ENCODE measurements around the gene SLC35B2.

Gene SLC35B2

DNA sequence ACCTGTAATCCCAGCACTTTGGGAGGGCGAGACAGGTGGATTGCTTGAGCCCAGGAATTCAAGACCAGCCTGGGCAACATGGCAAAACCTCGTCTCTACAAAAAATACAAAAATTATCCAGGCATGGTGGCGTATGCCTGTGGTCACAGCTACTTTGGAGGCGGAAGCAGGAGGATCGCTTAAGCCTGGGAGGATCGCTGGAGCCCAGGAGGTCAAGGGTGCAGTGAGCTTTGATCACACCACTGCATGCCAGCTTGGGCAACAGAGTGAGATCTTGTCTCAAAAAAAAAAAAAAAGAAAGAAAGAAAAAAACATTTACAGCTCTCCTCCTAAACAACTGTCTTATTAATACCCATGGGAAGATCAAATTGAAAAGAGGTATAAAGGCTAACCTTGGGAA lies 49.4 kb downstream of the SLC35B2 start:
- ChIA-PET CTCF (interaction anchor here (0.6 to 1.9 kb wide), 5 partner anchors 11 to 60 kb away, joined by 3 to 8 read pairs (median 5); no protein-coding TSS in a partner anchor), POLR2A (interaction anchor here (0.6 kb wide), 1 partner anchor 431 kb away, joined by 3 read pairs; no protein-coding TSS in a partner anchor)
- TF ChIP-seq ZNF555 (tag by site-specific recombination; conservative IDR thresholded peaks at IDR 0.05) (no peak), ZNF23 (tag by site-specific recombination; IDR thresholded peaks at IDR 0.05; ENCODE audit: borderline replicate concordance) (no peak), ZNF366 (tag by site-specific recombination; conservative IDR thresholded peaks at IDR 0.05) (no peak), ZNF37A (tag by site-specific recombination; IDR thresholded peaks at IDR 0.05) (no peak), ZNF354C (tag by site-specific recombination; IDR thresholded peaks at IDR 0.05; ENCODE audit: borderline replicate concordance, low read depth) (no peak), ZNF292 (tag by site-specific recombination; IDR thresholded peaks at IDR 0.05; ENCODE audit: borderline replicate concordance, low read depth) (no peak), ZNF248 (tag by site-specific recombination; IDR thresholded peaks at IDR 0.05) (no peak), ZNF311 (tag by site-specific recombination; IDR thresholded peaks at IDR 0.05; ENCODE audit: borderline replicate concordance) (no peak), SCRT1 (tag by site-specific recombination; IDR thresholded peaks at IDR 0.05; ENCODE audit: borderline replicate concordance) (no peak), SP7 (tag by site-specific recombination; IDR thresholded peaks at IDR 0.05) (no peak), ZNF561 (tag by site-specific recombination; IDR thresholded peaks at IDR 0.05; ENCODE audit: borderline replicate concordance) (no peak), SETDB1 (IDR thresholded peaks at IDR 0.05; ENCODE audit: insufficient read length, low read length) (no peak), ZBTB17 (tag by site-specific recombination; IDR thresholded peaks at IDR 0.05) (no peak)
- TF ChIP-seq, protein P1, sequence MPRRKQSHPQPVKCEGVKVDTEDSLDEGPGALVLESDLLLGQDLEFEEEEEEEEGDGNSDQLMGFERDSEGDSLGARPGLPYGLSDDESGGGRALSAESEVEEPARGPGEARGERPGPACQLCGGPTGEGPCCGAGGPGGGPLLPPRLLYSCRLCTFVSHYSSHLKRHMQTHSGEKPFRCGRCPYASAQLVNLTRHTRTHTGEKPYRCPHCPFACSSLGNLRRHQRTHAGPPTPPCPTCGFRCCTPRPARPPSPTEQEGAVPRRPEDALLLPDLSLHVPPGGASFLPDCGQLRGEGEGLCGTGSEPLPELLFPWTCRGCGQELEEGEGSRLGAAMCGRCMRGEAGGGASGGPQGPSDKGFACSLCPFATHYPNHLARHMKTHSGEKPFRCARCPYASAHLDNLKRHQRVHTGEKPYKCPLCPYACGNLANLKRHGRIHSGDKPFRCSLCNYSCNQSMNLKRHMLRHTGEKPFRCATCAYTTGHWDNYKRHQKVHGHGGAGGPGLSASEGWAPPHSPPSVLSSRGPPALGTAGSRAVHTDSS (tag by site-specific recombination; IDR thresholded peaks at IDR 0.05), result no peak
- TF ChIP-seq, protein P2, sequence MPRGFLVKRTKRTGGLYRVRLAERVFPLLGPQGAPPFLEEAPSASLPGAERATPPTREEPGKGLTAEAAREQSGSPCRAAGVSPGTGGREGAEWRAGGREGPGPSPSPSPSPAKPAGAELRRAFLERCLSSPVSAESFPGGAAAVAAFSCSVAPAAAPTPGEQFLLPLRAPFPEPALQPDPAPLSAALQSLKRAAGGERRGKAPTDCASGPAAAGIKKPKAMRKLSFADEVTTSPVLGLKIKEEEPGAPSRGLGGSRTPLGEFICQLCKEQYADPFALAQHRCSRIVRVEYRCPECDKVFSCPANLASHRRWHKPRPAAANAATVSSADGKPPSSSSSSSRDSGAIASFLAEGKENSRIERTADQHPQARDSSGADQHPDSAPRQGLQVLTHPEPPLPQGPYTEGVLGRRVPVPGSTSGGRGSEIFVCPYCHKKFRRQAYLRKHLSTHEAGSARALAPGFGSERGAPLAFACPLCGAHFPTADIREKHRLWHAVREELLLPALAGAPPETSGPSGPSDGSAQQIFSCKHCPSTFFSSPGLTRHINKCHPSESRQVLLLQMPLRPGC (tag by site-specific recombination; IDR thresholded peaks at IDR 0.05), result no peak
- TF ChIP-seq, protein P3, sequence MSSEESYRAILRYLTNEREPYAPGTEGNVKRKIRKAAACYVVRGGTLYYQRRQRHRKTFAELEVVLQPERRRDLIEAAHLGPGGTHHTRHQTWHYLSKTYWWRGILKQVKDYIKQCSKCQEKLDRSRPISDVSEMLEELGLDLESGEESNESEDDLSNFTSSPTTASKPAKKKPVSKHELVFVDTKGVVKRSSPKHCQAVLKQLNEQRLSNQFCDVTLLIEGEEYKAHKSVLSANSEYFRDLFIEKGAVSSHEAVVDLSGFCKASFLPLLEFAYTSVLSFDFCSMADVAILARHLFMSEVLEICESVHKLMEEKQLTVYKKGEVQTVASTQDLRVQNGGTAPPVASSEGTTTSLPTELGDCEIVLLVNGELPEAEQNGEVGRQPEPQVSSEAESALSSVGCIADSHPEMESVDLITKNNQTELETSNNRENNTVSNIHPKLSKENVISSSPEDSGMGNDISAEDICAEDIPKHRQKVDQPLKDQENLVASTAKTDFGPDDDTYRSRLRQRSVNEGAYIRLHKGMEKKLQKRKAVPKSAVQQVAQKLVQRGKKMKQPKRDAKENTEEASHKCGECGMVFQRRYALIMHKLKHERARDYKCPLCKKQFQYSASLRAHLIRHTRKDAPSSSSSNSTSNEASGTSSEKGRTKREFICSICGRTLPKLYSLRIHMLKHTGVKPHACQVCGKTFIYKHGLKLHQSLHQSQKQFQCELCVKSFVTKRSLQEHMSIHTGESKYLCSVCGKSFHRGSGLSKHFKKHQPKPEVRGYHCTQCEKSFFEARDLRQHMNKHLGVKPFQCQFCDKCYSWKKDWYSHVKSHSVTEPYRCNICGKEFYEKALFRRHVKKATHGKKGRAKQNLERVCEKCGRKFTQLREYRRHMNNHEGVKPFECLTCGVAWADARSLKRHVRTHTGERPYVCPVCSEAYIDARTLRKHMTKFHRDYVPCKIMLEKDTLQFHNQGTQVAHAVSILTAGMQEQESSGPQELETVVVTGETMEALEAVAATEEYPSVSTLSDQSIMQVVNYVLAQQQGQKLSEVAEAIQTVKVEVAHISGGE (tag by site-specific recombination; conservative IDR thresholded peaks at IDR 0.05; ENCODE audit: low read depth), result no peak
- TF ChIP-seq, protein P4, sequence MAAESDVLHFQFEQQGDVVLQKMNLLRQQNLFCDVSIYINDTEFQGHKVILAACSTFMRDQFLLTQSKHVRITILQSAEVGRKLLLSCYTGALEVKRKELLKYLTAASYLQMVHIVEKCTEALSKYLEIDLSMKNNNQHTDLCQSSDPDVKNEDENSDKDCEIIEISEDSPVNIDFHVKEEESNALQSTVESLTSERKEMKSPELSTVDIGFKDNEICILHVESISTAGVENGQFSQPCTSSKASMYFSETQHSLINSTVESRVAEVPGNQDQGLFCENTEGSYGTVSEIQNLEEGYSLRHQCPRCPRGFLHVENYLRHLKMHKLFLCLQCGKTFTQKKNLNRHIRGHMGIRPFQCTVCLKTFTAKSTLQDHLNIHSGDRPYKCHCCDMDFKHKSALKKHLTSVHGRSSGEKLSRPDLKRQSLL (tag by site-specific recombination; IDR thresholded peaks at IDR 0.05), result no peak

More for the DNA sequence above, 49.4 kb downstream of the SLC35B2 start:
- no peak overlapping the region for H3K4me3 ChIP-seq (ENCODE audit: low read depth, low read length)
- H3K36me3 ChIP-seq (ENCODE audit: control insufficient read depth in 2 of 2, insufficient read depth in 1 of 2, low read length in 2 of 2), result no peaks in the 10 kb centered on the region
- H3K4me1 ChIP-seq (ENCODE audit: control insufficient read depth, insufficient read depth, low read length), result no peaks in the 10 kb centered on the region
- no peaks in the 10 kb centered on the region for H3K9me3 ChIP-seq (ENCODE audit: control insufficient read depth, insufficient read depth, low read depth, low read length)
- H3K27ac ChIP-seq (ENCODE audit: extremely low read depth, low read depth, low read length), result no peak overlapping the region

All from HEK293 (cell line).